NCI-H774 (cell line): ENCODE results near the gene TNFAIP8L1.

Experiments used
- DNase-seq: peaks from one replicate; lab custom pipeline; 2025; lab: John Stamatoyannopoulos, UW

The TNFAIP8L1 gene

GRCh38 chr19:4702764-4703163 is 63.4 kb downstream of the TNFAIP8L1 start:
- no peak for DNase-seq

GRCh38 chr19:4703671-4704316 is 64.5 kb downstream of the TNFAIP8L1 start:
- DNase-seq: no peak

GRCh38 chr19:4704317-4704673 is 65.0 kb downstream of the TNFAIP8L1 start:
- no peak for DNase-seq
